K562 (cell line): ENCODE data around the gene DDX39A. TPM values are rescaled to one million over a fixed set of nuclear protein-coding genes. Genes with fewer than 3 reads are reported as not detected.

Experiments
- ARHGAP35 ChIP-seq: fragments of 450-650 bp; IDR thresholded peaks from 2 replicates; pipeline ENCODE4 v1.6.1; 2018; ENCODE audit not compliant: partially characterized antibody
- CREM ChIP-seq: IDR thresholded peaks from 2 replicates; pipeline ENCODE4 v1.6.1; 2014; ENCODE audit warnings: antibody characterized with exemption, low read depth
- EP400 ChIP-seq: fragments of 450-650 bp; IDR thresholded peaks from 2 replicates; pipeline ENCODE4 v1.6.1; 2017; ENCODE audit warnings: antibody characterized with exemption, mild to moderate bottlenecking, moderate library complexity
- IRF1 ChIP-seq: sonication (generic); formaldehyde crosslinking; IDR thresholded peaks from 2 replicates; pipeline ENCODE4 v1.8.0; 2022; ENCODE audit warnings: missing genetic modification reagents, mild to moderate bottlenecking, borderline replicate concordance
- KDM5B ChIP-seq: fragments of 200-600 bp; sonication (generic); IDR thresholded peaks from 2 replicates; pipeline ENCODE4 v1.6.1; 2012; ENCODE audit warnings: low read depth, mild to moderate bottlenecking, moderate library complexity, low read length, control low read depth, inconsistent platforms; ENCODE audit not compliant: insufficient replicate concordance
- MTA3 ChIP-seq: fragments of 450-650 bp; formaldehyde crosslinking; IDR thresholded peaks from 2 replicates; pipeline ENCODE4 v1.6.1; 2017; ENCODE audit warnings: mild to moderate bottlenecking, borderline replicate concordance
- NFE2 ChIP-seq: IDR thresholded peaks from 2 replicates; pipeline ENCODE4 v1.6.1; 2014; ENCODE audit warnings: antibody characterized with exemption, low read depth
- POLR3A ChIP-seq: IDR thresholded peaks from 2 replicates; pipeline ENCODE4 v1.6.1; 2011; ENCODE audit warnings: borderline replicate concordance, mild to moderate bottlenecking, moderate library complexity; ENCODE audit not compliant: insufficient read length, insufficient read depth; ENCODE audit errors: extremely low read depth
- PTTG1 ChIP-seq: fragments of 450-650 bp; IDR thresholded peaks from 2 replicates; pipeline ENCODE4 v1.6.1; 2016; ENCODE audit warnings: low read depth, mild to moderate bottlenecking, missing genetic modification characterization, missing compliant biosample characterization
- RNF2 ChIP-seq: sonication (generic); IDR thresholded peaks from 2 replicates; pipeline ENCODE4 v1.6.1; 2016
- TAF9B ChIP-seq: fragments of 450-650 bp; IDR thresholded peaks from 2 replicates; pipeline ENCODE4 v1.6.1; 2018; ENCODE audit warnings: mild to moderate bottlenecking; ENCODE audit not compliant: partially characterized antibody
- ZNF124 ChIP-seq: sonication (generic); formaldehyde crosslinking; IDR thresholded peaks from 2 replicates; pipeline ENCODE4 v1.8.1; 2022; ENCODE audit warnings: missing genetic modification reagents
- ZNF785 ChIP-seq: fragments of 250-450 bp; sonication (Bioruptor Pico); IDR thresholded peaks from 2 replicates; pipeline ENCODE4 v1.4.0; 2020; ENCODE audit warnings: mild to moderate bottlenecking
- polyA plus RNA-seq, 8 experiments: library from polyadenylated mRNA; depleted of rRNA in 4 of 8; stranded (reverse) in 5 of 8; unstranded in 3 of 8; fragments of >200 nt; fragmentation: Nextera tagmentation in 2 of 8; fragmentation: Illumina TruSeq in 1 of 8; extraction: Ambion mirVana in 2 of 8; extraction: Trizol in 1 of 8; gene quantifications; 2 replicates each; pipeline versions ENCODE4 v1.2.1 to v1.2.3, GENCODE V29; 2011 to 2014; ENCODE audit warnings: inconsistent platforms in 1 of 8, missing spikeins in 1 of 8
- total RNA-seq, 7 experiments: library from RNA; depleted of rRNA in 6 of 7; stranded (reverse); fragments of >200 nt in 6 of 7; fragmentation: Illumina TruSeq in 2 of 7; extraction: Trizol in 2 of 7; gene quantifications; 2 replicates each; pipeline versions ENCODE4 v1.2.1 to v1.2.3, GENCODE V29; 2011 to 2021; ENCODE audit warnings: low replicate concordance in 1 of 7
- TF ChIP-seq, protein P1 (sequence below): fragments of 250-450 bp; sonication (Bioruptor Pico); IDR thresholded peaks from 2 replicates; pipeline ENCODE4 v1.4.0; 2020
- TF ChIP-seq, protein P2 (sequence below): sonication (generic); formaldehyde crosslinking; IDR thresholded peaks from 2 replicates; pipeline ENCODE4 v1.8.0; 2022; ENCODE audit warnings: mild to moderate bottlenecking, missing genetic modification reagents

The DDX39A gene
- total and polyA plus RNA-seq, 9 of the 15 experiments (the other 6 are each of a cell fraction or from before 2014, with no cell fraction given): 90.3 to 250 (median 188) TPM

- TF ChIP-seq, protein P1, sequence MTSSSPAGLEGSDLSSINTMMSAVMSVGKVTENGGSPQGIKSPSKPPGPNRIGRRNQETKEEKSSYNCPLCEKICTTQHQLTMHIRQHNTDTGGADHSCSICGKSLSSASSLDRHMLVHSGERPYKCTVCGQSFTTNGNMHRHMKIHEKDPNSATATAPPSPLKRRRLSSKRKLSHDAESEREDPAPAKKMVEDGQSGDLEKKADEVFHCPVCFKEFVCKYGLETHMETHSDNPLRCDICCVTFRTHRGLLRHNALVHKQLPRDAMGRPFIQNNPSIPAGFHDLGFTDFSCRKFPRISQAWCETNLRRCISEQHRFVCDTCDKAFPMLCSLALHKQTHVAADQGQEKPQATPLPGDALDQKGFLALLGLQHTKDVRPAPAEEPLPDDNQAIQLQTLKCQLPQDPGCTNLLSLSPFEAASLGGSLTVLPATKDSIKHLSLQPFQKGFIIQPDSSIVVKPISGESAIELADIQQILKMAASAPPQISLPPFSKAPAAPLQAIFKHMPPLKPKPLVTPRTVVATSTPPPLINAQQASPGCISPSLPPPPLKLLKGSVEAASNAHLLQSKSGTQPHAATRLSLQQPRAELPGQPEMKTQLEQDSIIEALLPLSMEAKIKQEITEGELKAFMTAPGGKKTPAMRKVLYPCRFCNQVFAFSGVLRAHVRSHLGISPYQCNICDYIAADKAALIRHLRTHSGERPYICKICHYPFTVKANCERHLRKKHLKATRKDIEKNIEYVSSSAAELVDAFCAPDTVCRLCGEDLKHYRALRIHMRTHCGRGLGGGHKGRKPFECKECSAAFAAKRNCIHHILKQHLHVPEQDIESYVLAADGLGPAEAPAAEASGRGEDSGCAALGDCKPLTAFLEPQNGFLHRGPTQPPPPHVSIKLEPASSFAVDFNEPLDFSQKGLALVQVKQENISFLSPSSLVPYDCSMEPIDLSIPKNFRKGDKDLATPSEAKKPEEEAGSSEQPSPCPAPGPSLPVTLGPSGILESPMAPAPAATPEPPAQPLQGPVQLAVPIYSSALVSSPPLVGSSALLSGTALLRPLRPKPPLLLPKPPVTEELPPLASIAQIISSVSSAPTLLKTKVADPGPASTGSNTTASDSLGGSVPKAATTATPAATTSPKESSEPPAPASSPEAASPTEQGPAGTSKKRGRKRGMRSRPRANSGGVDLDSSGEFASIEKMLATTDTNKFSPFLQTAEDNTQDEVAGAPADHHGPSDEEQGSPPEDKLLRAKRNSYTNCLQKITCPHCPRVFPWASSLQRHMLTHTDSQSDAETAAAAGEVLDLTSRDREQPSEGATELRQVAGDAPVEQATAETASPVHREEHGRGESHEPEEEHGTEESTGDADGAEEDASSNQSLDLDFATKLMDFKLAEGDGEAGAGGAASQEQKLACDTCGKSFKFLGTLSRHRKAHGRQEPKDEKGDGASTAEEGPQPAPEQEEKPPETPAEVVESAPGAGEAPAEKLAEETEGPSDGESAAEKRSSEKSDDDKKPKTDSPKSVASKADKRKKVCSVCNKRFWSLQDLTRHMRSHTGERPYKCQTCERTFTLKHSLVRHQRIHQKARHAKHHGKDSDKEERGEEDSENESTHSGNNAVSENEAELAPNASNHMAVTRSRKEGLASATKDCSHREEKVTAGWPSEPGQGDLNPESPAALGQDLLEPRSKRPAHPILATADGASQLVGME (CRISPR knock-in tag): 0 out of 2 replicates have a peak, but pooled peaks have one; percentile 63
- TF ChIP-seq TAF9B (peak; percentile 49), POLR3A (no peak), EP400 (peak; percentile 56; the same call in 1 of the 2 replicates), ZNF124 (no peak), RNF2 (peak; percentile 89; the same call in 1 of the 2 replicates), KDM5B (no peak), MTA3 (0 out of 2 replicates have a peak, but pooled peaks have one; percentile 58), NFE2 (no peak), CREM (peak; percentile 72), ARHGAP35 (no peak), IRF1 (CRISPR knock-in tag) (no peak), PTTG1 (tag) (no peak), ZNF785 (CRISPR knock-in tag) (no peak)
- TF ChIP-seq, protein P2, sequence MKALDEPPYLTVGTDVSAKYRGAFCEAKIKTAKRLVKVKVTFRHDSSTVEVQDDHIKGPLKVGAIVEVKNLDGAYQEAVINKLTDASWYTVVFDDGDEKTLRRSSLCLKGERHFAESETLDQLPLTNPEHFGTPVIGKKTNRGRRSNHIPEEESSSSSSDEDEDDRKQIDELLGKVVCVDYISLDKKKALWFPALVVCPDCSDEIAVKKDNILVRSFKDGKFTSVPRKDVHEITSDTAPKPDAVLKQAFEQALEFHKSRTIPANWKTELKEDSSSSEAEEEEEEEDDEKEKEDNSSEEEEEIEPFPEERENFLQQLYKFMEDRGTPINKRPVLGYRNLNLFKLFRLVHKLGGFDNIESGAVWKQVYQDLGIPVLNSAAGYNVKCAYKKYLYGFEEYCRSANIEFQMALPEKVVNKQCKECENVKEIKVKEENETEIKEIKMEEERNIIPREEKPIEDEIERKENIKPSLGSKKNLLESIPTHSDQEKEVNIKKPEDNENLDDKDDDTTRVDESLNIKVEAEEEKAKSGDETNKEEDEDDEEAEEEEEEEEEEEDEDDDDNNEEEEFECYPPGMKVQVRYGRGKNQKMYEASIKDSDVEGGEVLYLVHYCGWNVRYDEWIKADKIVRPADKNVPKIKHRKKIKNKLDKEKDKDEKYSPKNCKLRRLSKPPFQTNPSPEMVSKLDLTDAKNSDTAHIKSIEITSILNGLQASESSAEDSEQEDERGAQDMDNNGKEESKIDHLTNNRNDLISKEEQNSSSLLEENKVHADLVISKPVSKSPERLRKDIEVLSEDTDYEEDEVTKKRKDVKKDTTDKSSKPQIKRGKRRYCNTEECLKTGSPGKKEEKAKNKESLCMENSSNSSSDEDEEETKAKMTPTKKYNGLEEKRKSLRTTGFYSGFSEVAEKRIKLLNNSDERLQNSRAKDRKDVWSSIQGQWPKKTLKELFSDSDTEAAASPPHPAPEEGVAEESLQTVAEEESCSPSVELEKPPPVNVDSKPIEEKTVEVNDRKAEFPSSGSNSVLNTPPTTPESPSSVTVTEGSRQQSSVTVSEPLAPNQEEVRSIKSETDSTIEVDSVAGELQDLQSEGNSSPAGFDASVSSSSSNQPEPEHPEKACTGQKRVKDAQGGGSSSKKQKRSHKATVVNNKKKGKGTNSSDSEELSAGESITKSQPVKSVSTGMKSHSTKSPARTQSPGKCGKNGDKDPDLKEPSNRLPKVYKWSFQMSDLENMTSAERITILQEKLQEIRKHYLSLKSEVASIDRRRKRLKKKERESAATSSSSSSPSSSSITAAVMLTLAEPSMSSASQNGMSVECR (CRISPR knock-in tag): 0 out of 2 replicates have a peak, but pooled peaks have one; percentile 15
Observed at GRCh38 chr19:14363183-14364097, 55.7 kb downstream of the DDX39A start (continued).
